NCI-H187 (cell line): Measurements from ENCODE around the gene METRNL.
A peak's percentile ranks its signal among the peaks of the same experiment; 100 is the strongest.

ENCODE experiments used
- DNase-seq, 2 experiments: peaks; one replicate each; lab custom pipeline; 2025; lab: John Stamatoyannopoulos, UW

The METRNL gene

GRCh38 chr17:83080858-83081683 is 1.7 kb downstream of the METRNL start:
- DNase-seq: no peak

GRCh38 chr17:83081684-83082201 is 2.3 kb downstream of the METRNL start:
- DNase-seq: no peak

GRCh38 chr17:83082424-83082823 is 3.0 kb downstream of the METRNL start:
- DNase-seq: no peak

GRCh38 chr17:83082909-83083367 is 3.5 kb downstream of the METRNL start:
- no peak for DNase-seq

- no peak for DNase-seq
Measured at GRCh38 chr17:83083368-83084201, 4.2 kb downstream of the METRNL start.

- no peak for DNase-seq
Measured at GRCh38 chr17:83084214-83084613, 4.8 kb downstream of the METRNL start.

- DNase-seq: peak; percentile 83 to 88
Measured at GRCh38 chr17:83084621-83085056, 5.2 kb downstream of the METRNL start.

GRCh38 chr17:83085103-83085502 is 5.7 kb downstream of the METRNL start:
- no peak for DNase-seq

- no peak for DNase-seq
Measured at GRCh38 chr17:83085526-83086198, 6.3 kb downstream of the METRNL start.

GRCh38 chr17:83086199-83086880 is 6.9 kb downstream of the METRNL start:
- DNase-seq: no peak

GRCh38 chr17:83086907-83087787 is 7.7 kb downstream of the METRNL start:
- DNase-seq: no peak

GRCh38 chr17:83087788-83088360 is 8.5 kb downstream of the METRNL start:
- no peak for DNase-seq

GRCh38 chr17:83088451-83088850 is 9.0 kb downstream of the METRNL start:
- no peak for DNase-seq

GRCh38 chr17:83088909-83089308 is 9.5 kb downstream of the METRNL start:
- DNase-seq: no peak

GRCh38 chr17:83089328-83090132 is 10.1 kb downstream of the METRNL start:
- DNase-seq: no peak

- DNase-seq: no peak
Measured at GRCh38 chr17:83090444-83091256, 11.2 kb downstream of the METRNL start.

GRCh38 chr17:83091257-83092141 is 12.1 kb downstream of the METRNL start:
- no peak for DNase-seq
